Subcutaneous abdominal adipose tissue (tissue), 5 donors: Measurements from ENCODE around the gene ARID1A.
"Not testable (repeated sequence)": the region's sequence is repeated elsewhere in the genome, so short reads cannot be mapped to it uniquely, and the experiment has no call there.

Experiments used
- H3K27ac ChIP-seq: one replicate; pipeline ENCODE4 v1.7.0; 2013; ENCODE audit warnings: low read depth, mild to moderate bottlenecking, inconsistent platforms, low read length, moderate library complexity
- H3K27me3 ChIP-seq, 5 donors: one replicate each; pipeline ENCODE4 v1.7.0; 2013; ENCODE audit warnings: low read length in 5 of 5, inconsistent platforms in 1 of 5; ENCODE audit not compliant: control insufficient read depth in 5 of 5, insufficient read depth in 4 of 5
- H3K36me3 ChIP-seq, 5 donors: one replicate each; pipeline ENCODE4 v1.7.0; 2013; ENCODE audit warnings: low read length in 5 of 5; ENCODE audit not compliant: control insufficient read depth in 5 of 5, insufficient read depth in 5 of 5
- H3K4me1 ChIP-seq, 5 donors: one replicate each; pipeline ENCODE4 v1.7.0; 2013; ENCODE audit warnings: low read length in 5 of 5, mild to moderate bottlenecking in 3 of 5, moderate library complexity in 1 of 5; ENCODE audit not compliant: control insufficient read depth in 5 of 5, insufficient read depth in 5 of 5
- H3K4me3 ChIP-seq, 5 donors: one replicate each; pipeline ENCODE4 v1.7.0; 2013; ENCODE audit warnings: low read length in 5 of 5, low read depth in 1 of 5
- H3K9ac ChIP-seq, 5 donors: one replicate each; pipeline ENCODE4 v1.7.0; 2013; ENCODE audit warnings: low read length in 5 of 5, mild to moderate bottlenecking in 4 of 5, moderate library complexity in 3 of 5
- H3K9me3 ChIP-seq, 5 donors: one replicate each; pipeline ENCODE4 v1.7.0; 2013; ENCODE audit warnings: low read length in 5 of 5; ENCODE audit not compliant: control insufficient read depth in 5 of 5
- donor health status: healthy.
- donor health status: healthy.
- donor health status: healthy.
- donor health status: healthy.
- donor health status: healthy.

The ARID1A gene

GRCh38 chr1:26790551-26790953, 94.7 kb downstream of the ARID1A start:
- H3K36me3 ChIP-seq = peaks cover 0 to 16% (median 7%) of the 10 kb centered on the region in 5 donors
- H3K9me3 ChIP-seq = no peaks in the 10 kb centered on the region
- no peak overlapping the region for H3K4me3 ChIP-seq
- H3K9ac ChIP-seq = peak overlapping the region in 2 of 5 donors; percentile 31 to 51
- H3K27ac ChIP-seq = no peak overlapping the region
- no peaks in the 10 kb centered on the region for H3K27me3 ChIP-seq
- peaks cover 13 to 81% (median 60%) of the 10 kb centered on the region in 5 donors for H3K4me1 ChIP-seq

- peaks cover 0 to 16% (median 7%) of the 10 kb centered on the region in 5 donors for H3K36me3 ChIP-seq
- peaks cover 11 to 75% (median 55%) of the 10 kb centered on the region in 5 donors for H3K4me1 ChIP-seq
- H3K4me3 ChIP-seq = no peak overlapping the region
- no peaks in the 10 kb centered on the region for H3K27me3 ChIP-seq
- H3K27ac ChIP-seq = no peak overlapping the region
- peak overlapping the region in 2 of 5 donors; percentile 31 to 51 for H3K9ac ChIP-seq
- H3K9me3 ChIP-seq = no peaks in the 10 kb centered on the region
Measured at GRCh38 chr1:26791148-26791547, 95.3 kb downstream of the ARID1A start.

DNA sequence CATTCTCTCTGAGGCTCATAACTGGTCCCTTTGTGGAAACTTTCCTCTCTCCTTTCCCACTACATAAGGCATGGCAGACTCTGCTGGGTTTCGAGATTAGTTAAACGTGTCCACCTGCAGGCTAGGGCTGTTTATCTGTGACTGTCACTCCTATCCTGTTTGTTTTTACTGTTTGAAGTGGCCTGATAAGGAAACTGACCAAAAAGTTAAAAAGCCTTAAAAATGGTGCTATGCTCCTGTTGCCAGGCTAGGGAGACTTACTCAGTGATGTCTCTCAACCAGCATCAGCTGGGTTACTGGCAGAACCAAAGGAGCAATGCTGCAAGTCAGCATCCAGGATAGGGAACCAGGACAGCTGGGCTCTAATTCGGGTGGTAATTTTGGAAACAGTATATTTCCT, 95.8 kb downstream of the ARID1A start:
- Histone ChIP-seq H3K4me3 (no peak overlapping the region), H3K27me3 (no peaks in the 10 kb centered on the region), H3K9me3 (no peaks in the 10 kb centered on the region), H3K9ac (peak overlapping the region in 1 of 5 donors; percentile 51), H3K27ac (no peak overlapping the region), H3K36me3 (peaks cover 0 to 16% (median 7%) of the 10 kb centered on the region in 5 donors), H3K4me1 (peaks cover 9 to 74% (median 53%) of the 10 kb centered on the region in 5 donors)

GRCh38 chr1:26792924-26793323, 97.1 kb downstream of the ARID1A start:
- Histone ChIP-seq H3K36me3 (peaks cover 1 to 16% (median 7%) of the 10 kb centered on the region in 5 donors), H3K4me1 (peaks cover 8 to 77% (median 58%) of the 10 kb centered on the region in 5 donors), H3K4me3 (no peak overlapping the region), H3K27me3 (no peaks in the 10 kb centered on the region), H3K9me3 (no peaks in the 10 kb centered on the region), H3K27ac (no peak overlapping the region), H3K9ac (peak overlapping the region in 1 of 5 donors; percentile 16)

DNA sequence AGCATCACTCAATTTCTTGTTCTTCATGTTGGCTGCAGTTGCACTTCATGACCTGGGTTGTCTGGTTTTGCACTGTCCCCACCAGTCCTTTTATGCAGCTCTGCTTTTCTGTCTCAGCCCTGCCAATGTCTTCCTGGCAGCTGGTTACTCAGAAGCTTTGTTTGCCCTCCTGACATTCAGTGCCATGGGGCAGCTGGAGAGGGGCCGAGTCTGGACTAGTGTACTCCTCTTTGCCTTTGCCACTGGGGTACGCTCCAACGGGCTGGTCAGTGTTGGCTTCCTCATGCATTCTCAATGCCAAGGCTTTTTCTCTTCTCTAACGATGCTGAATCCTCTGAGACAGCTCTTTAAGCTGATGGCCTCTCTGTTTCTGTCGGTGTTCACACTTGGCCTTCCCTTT, 98.6 kb downstream of the ARID1A start:
- H3K4me1 ChIP-seq = peaks cover 17 to 75% (median 56%) of the 10 kb centered on the region in 5 donors
- H3K4me3 ChIP-seq = no peak overlapping the region
- H3K9me3 ChIP-seq = no peaks in the 10 kb centered on the region
- H3K36me3 ChIP-seq = peaks cover 2 to 16% (median 7%) of the 10 kb centered on the region in 5 donors
- H3K27me3 ChIP-seq = no peaks in the 10 kb centered on the region
- H3K9ac ChIP-seq = peak overlapping the region in 2 of 5 donors; percentile 1 to 55
- peak overlapping the region; percentile 78 for H3K27ac ChIP-seq

- peak overlapping the region; percentile 92 for H3K27ac ChIP-seq
- peaks cover 21 to 71% (median 60%) of the 10 kb centered on the region in 5 donors for H3K4me1 ChIP-seq
- peak overlapping the region in 4 of 5 donors; percentile 32 to 66 (median 55) for H3K9ac ChIP-seq
- H3K27me3 ChIP-seq = no peaks in the 10 kb centered on the region
- H3K9me3 ChIP-seq = no peaks in the 10 kb centered on the region
- H3K36me3 ChIP-seq = peaks cover 2 to 16% (median 7%) of the 10 kb centered on the region in 5 donors
- H3K4me3 ChIP-seq = no peak overlapping the region
Measured at GRCh38 chr1:26797627-26798026, 101.8 kb downstream of the ARID1A start.

- Histone ChIP-seq H3K4me3 (peak overlapping the region in 4 of 5 donors; percentile 3 to 36 (median 24)), H3K9ac (peak overlapping the region; percentile 47 to 94 (median 64))
Measured at GRCh38 chr1:26799479-26800142, 103.8 kb downstream of the ARID1A start.

DNA sequence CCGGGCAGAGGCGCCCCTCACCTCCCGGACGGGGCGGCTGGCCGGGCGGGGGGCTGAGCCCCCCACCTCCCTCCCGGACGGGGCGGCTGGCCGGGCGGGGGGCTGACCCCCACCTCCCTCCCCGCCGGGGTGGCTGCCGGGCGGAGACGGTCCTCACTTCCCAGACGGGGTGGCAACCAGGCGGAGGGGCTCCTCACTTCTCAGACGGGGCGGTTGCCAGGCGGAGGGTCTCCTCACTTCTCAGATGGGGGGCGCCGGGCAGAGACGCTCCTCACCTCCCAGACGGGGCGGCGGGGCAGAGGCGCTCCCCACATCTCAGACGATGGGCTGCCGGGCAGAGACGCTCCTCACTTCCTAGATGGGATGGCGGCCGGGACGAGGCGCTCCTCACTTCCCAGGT, 108.1 kb downstream of the ARID1A start:
- H3K27me3 ChIP-seq, H3K9me3 ChIP-seq, H3K9ac ChIP-seq, H3K27ac ChIP-seq, H3K4me3 ChIP-seq, H3K36me3 ChIP-seq: not testable (repeated sequence)
- H3K4me1 ChIP-seq = peaks cover 8 to 31% (median 28%) of the 10 kb centered on the region in 5 donors

More at GRCh38 chr1:26799479-26800142, 103.8 kb downstream of the ARID1A start:
- Histone ChIP-seq H3K36me3 (peaks cover under 1 to 7% (median 5%) of the 10 kb centered on the region in 5 donors), H3K4me1 (peaks cover 16 to 56% (median 51%) of the 10 kb centered on the region in 5 donors), H3K27ac (peak overlapping the region; percentile 92), H3K27me3 (no peaks in the 10 kb centered on the region), H3K9me3 (no peaks in the 10 kb centered on the region)

GRCh38 chr1:26810105-26810504, 114.3 kb downstream of the ARID1A start:
- not testable (repeated sequence) for H3K27me3 ChIP-seq, H3K36me3 ChIP-seq, H3K9ac ChIP-seq, H3K4me3 ChIP-seq, H3K27ac ChIP-seq, H3K9me3 ChIP-seq
- peaks cover 0 to 27% (median 14%) of the 10 kb centered on the region in 5 donors for H3K4me1 ChIP-seq

DNA sequence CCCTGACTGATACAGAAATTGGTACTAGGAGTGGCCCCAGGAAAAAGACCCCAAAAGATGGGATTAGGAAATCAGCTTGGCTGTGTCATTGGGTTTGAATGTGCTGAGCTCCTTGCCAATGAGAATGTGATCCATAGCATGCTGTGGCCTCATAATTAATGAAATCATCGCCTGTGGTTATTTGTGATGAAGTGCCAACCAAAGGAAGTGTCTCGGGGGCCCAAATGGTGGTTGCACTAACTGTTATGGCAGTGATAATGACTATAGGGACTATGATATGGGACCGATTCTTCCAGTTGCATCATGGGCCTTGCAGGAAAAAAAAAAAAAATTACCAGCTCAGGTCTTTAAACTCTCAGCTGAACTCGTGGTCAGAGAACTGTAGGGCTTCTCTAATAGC, 115.2 kb downstream of the ARID1A start:
- H3K4me3 ChIP-seq = no peak overlapping the region
- H3K27me3 ChIP-seq = no peaks in the 10 kb centered on the region
- peaks cover 0 to 3% (median 0%) of the 10 kb centered on the region in 5 donors for H3K9me3 ChIP-seq
- H3K9ac ChIP-seq = no peak overlapping the region
- no peak overlapping the region for H3K27ac ChIP-seq
- peaks cover 0 to 20% (median 9%) of the 10 kb centered on the region in 5 donors for H3K4me1 ChIP-seq
- no peaks in the 10 kb centered on the region for H3K36me3 ChIP-seq
